SJSA1 (cell line): ENCODE measurements around the gene CDH2. TPM values are rescaled to one million over a fixed set of nuclear protein-coding genes. Genes with fewer than 3 reads are reported as not detected.

Experiments used
- DNase-seq, 2 experiments: peaks; one replicate each; pipeline ENCODE4 v3.0.0-alpha.2; 2015 to 2020; ENCODE audit warnings: low spot score in 2 of 2, low read depth in 1 of 2
- H3K27ac ChIP-seq: fragments of 250-450 bp; sonication (Bioruptor Pico); 2 replicates; pipeline ENCODE4 v1.5.1; 2020; ENCODE audit warnings: mild to moderate bottlenecking, moderate library complexity
- H3K27me3 ChIP-seq: fragments of 250-450 bp; sonication (Bioruptor Pico); replicated peaks from 2 replicates; pipeline ENCODE4 v1.5.1; 2020; ENCODE audit warnings: mild to moderate bottlenecking, moderate library complexity
- H3K36me3 ChIP-seq: fragments of 250-450 bp; sonication (Bioruptor Pico); 2 replicates; pipeline ENCODE4 v1.5.1; 2020; ENCODE audit warnings: mild to moderate bottlenecking
- H3K4me1 ChIP-seq: fragments of 250-450 bp; sonication (Bioruptor Pico); replicated peaks from 2 replicates; pipeline ENCODE4 v1.6.1; 2021; ENCODE audit warnings: mild to moderate bottlenecking
- H3K4me3 ChIP-seq: fragments of 250-450 bp; sonication (Bioruptor Pico); 2 replicates; pipeline ENCODE4 v1.5.1; 2020; ENCODE audit warnings: mild to moderate bottlenecking
- H3K9me3 ChIP-seq: fragments of 250-450 bp; sonication (Bioruptor Pico); replicated peaks from 2 replicates; pipeline ENCODE4 v1.5.1; 2020; ENCODE audit warnings: mild to moderate bottlenecking
- total RNA-seq: library from RNA; depleted of rRNA; stranded (reverse); fragments of >200 nt; shearing (Covaris generic); gene quantifications from 2 replicates; pipeline ENCODE4 v1.2.3, GENCODE V29; 2014; rRNA removed

The CDH2 gene
- 47.2 and 75.7 TPM in 2 replicates for total RNA-seq

- H3K27me3 ChIP-seq = no peaks in the 10 kb centered on the region
- DNase-seq = peak; percentile 84 to 87
- H3K4me3 ChIP-seq = peak within 1 kb of the TSS; percentile 93
- peaks cover 7% of the 10 kb centered on the region for H3K36me3 ChIP-seq
- H3K27ac ChIP-seq = peak within 1 kb of the TSS; percentile 67
- H3K9me3 ChIP-seq = no peaks in the 10 kb centered on the region
- peaks cover 28% of the 10 kb centered on the region for H3K4me1 ChIP-seq
Observed at GRCh38 chr18:28176948-28177827, at the start of gene CDH2. Gene CDH2, minus strand, starts transcription at chr18:28177130. Its CDS starts 108 bp downstream, at chr18:28177022.

- H3K27ac ChIP-seq = no peak overlapping the region
- H3K36me3 ChIP-seq = no peaks in the 10 kb centered on the region
- H3K27me3 ChIP-seq = no peaks in the 10 kb centered on the region
- H3K4me3 ChIP-seq = no peak overlapping the region
- H3K4me1 ChIP-seq = no peaks in the 10 kb centered on the region
- no peak for DNase-seq
- no peaks in the 10 kb centered on the region for H3K9me3 ChIP-seq
Observed at GRCh38 chr18:28212060-28212459, 35.1 kb upstream of the CDH2 start.

- Histone ChIP-seq H3K36me3 (no peaks in the 10 kb centered on the region), H3K4me3 (no peak overlapping the region), H3K9me3 (no peaks in the 10 kb centered on the region), H3K4me1 (peaks cover 13% of the 10 kb centered on the region), H3K27ac (no peak overlapping the region), H3K27me3 (no peaks in the 10 kb centered on the region)
- DNase-seq = no peak
Observed at GRCh38 chr18:28208712-28209265, 31.9 kb upstream of the CDH2 start.

- H3K36me3 ChIP-seq = no peaks in the 10 kb centered on the region
- H3K9me3 ChIP-seq = no peaks in the 10 kb centered on the region
- peaks cover 18% of the 10 kb centered on the region for H3K4me1 ChIP-seq
- H3K27ac ChIP-seq = no peak overlapping the region
- DNase-seq = no peak
- H3K4me3 ChIP-seq = no peak overlapping the region
- no peaks in the 10 kb centered on the region for H3K27me3 ChIP-seq
Observed at GRCh38 chr18:28208268-28208667, 31.3 kb upstream of the CDH2 start.

- H3K27me3 ChIP-seq = no peaks in the 10 kb centered on the region
- no peaks in the 10 kb centered on the region for H3K36me3 ChIP-seq
- H3K4me3 ChIP-seq = no peak overlapping the region
- H3K4me1 ChIP-seq = peaks cover 21% of the 10 kb centered on the region
- DNase-seq = peak; percentile 50 to 83
- H3K27ac ChIP-seq = peak overlapping the region; percentile 95
- H3K9me3 ChIP-seq = no peaks in the 10 kb centered on the region
Observed at GRCh38 chr18:28204154-28204553, 27.2 kb upstream of the CDH2 start.

GRCh38 chr18:28201056-28201455, 24.1 kb upstream of the CDH2 start:
- no peaks in the 10 kb centered on the region for H3K36me3 ChIP-seq
- H3K4me3 ChIP-seq = no peak overlapping the region
- no peaks in the 10 kb centered on the region for H3K27me3 ChIP-seq
- no peaks in the 10 kb centered on the region for H3K9me3 ChIP-seq
- peaks cover 38% of the 10 kb centered on the region for H3K4me1 ChIP-seq
- no peak overlapping the region for H3K27ac ChIP-seq
- DNase-seq = no peak

GRCh38 chr18:28198620-28199019, 21.7 kb upstream of the CDH2 start:
- H3K27me3 ChIP-seq = no peaks in the 10 kb centered on the region
- no peak for DNase-seq
- H3K4me1 ChIP-seq = peaks cover 24% of the 10 kb centered on the region
- H3K9me3 ChIP-seq = no peaks in the 10 kb centered on the region
- no peaks in the 10 kb centered on the region for H3K36me3 ChIP-seq
- no peak overlapping the region for H3K4me3 ChIP-seq
- H3K27ac ChIP-seq = no peak overlapping the region

GRCh38 chr18:28193177-28193778, 16.3 kb upstream of the CDH2 start:
- no peaks in the 10 kb centered on the region for H3K27me3 ChIP-seq
- H3K27ac ChIP-seq = no peak overlapping the region
- DNase-seq = no peak
- H3K36me3 ChIP-seq = no peaks in the 10 kb centered on the region
- H3K4me1 ChIP-seq = peaks cover 14% of the 10 kb centered on the region; the same call in 1 of the 2 replicates
- no peaks in the 10 kb centered on the region for H3K9me3 ChIP-seq
- no peak overlapping the region for H3K4me3 ChIP-seq

- H3K4me1 ChIP-seq = no peaks in the 10 kb centered on the region
- H3K27me3 ChIP-seq = no peaks in the 10 kb centered on the region
- no peak overlapping the region for H3K27ac ChIP-seq
- H3K36me3 ChIP-seq = no peaks in the 10 kb centered on the region
- no peaks in the 10 kb centered on the region for H3K9me3 ChIP-seq
- H3K4me3 ChIP-seq = no peak overlapping the region
- DNase-seq = no peak
Observed at GRCh38 chr18:28189400-28190239, 12.7 kb upstream of the CDH2 start.

- Histone ChIP-seq H3K36me3 (no peaks in the 10 kb centered on the region), H3K4me1 (peaks cover 35% of the 10 kb centered on the region), H3K9me3 (no peaks in the 10 kb centered on the region), H3K4me3 (no peak overlapping the region), H3K27ac (no peak overlapping the region), H3K27me3 (no peaks in the 10 kb centered on the region)
- DNase-seq = no peak
Observed at GRCh38 chr18:28185121-28185520, 8.2 kb upstream of the CDH2 start.

- DNase-seq = peak; percentile 54 to 85
- Histone ChIP-seq H3K36me3 (no peaks in the 10 kb centered on the region), H3K9me3 (no peaks in the 10 kb centered on the region), H3K4me1 (peaks cover 38% of the 10 kb centered on the region), H3K27me3 (no peaks in the 10 kb centered on the region), H3K27ac (peak overlapping the region; percentile 89), H3K4me3 (no peak overlapping the region)
Observed at GRCh38 chr18:28183418-28184078, 6.6 kb upstream of the CDH2 start.

- Histone ChIP-seq H3K9me3 (no peaks in the 10 kb centered on the region), H3K27me3 (no peaks in the 10 kb centered on the region), H3K27ac (peak overlapping the region; percentile 89), H3K36me3 (peaks cover 4% of the 10 kb centered on the region), H3K4me3 (no peak overlapping the region), H3K4me1 (peaks cover 38% of the 10 kb centered on the region)
- DNase-seq = peak in 1 of 2 experiments; percentile 64
Observed at GRCh38 chr18:28181616-28182015, 4.7 kb upstream of the CDH2 start.

GRCh38 chr18:28178720-28179119, 1.8 kb upstream of the CDH2 start:
- H3K4me3 ChIP-seq = peak overlapping the region; percentile 93
- peak; percentile 48 to 49 for DNase-seq
- no peaks in the 10 kb centered on the region for H3K27me3 ChIP-seq
- no peaks in the 10 kb centered on the region for H3K9me3 ChIP-seq
- peaks cover 44% of the 10 kb centered on the region for H3K4me1 ChIP-seq
- H3K36me3 ChIP-seq = peaks cover 7% of the 10 kb centered on the region
- peak overlapping the region; percentile 52; the same call in 1 of the 2 replicates for H3K27ac ChIP-seq
